Measurements from ENCODE around the gene SLC4A4.

The SLC4A4 gene

GRCh38 chr4:71338846-71339593 is at the start of gene SLC4A4:
SLC4A4 (plus strand) TSS chr4:71339020.
- no peak for DNase-seq

- DNase-seq: no peak
Measured at GRCh38 chr4:71290074-71290473, 48.7 kb upstream of the SLC4A4 start.

- no peak for DNase-seq
Measured at GRCh38 chr4:71290476-71290875, 48.3 kb upstream of the SLC4A4 start.

GRCh38 chr4:71292228-71292627 is 46.6 kb upstream of the SLC4A4 start:
- no peak for DNase-seq

GRCh38 chr4:71293705-71294104 is 45.1 kb upstream of the SLC4A4 start:
- DNase-seq: no peak

GRCh38 chr4:71294301-71294700 is 44.5 kb upstream of the SLC4A4 start:
- DNase-seq: no peak

GRCh38 chr4:71296945-71297344 is 41.9 kb upstream of the SLC4A4 start:
- no peak for DNase-seq

- no peak for DNase-seq
Measured at GRCh38 chr4:71300362-71300761, 38.5 kb upstream of the SLC4A4 start.

GRCh38 chr4:71300964-71301363 is 37.9 kb upstream of the SLC4A4 start:
- no peak for DNase-seq

GRCh38 chr4:71303287-71303686 is 35.5 kb upstream of the SLC4A4 start:
- no peak for DNase-seq

- DNase-seq: no peak
Measured at GRCh38 chr4:71303850-71304249, 35.0 kb upstream of the SLC4A4 start.

- DNase-seq: no peak
Measured at GRCh38 chr4:71304289-71304850, 34.5 kb upstream of the SLC4A4 start.

- DNase-seq: no peak
Measured at GRCh38 chr4:71307729-71308128, 31.1 kb upstream of the SLC4A4 start.

GRCh38 chr4:71322425-71322824 is 16.4 kb upstream of the SLC4A4 start:
- DNase-seq: no peak

GRCh38 chr4:71333368-71333767 is 5.5 kb upstream of the SLC4A4 start:
- DNase-seq: no peak

- no peak for DNase-seq
Measured at GRCh38 chr4:71333960-71334359, 4.9 kb upstream of the SLC4A4 start.

GRCh38 chr4:71334465-71334882 is 4.3 kb upstream of the SLC4A4 start:
- DNase-seq: no peak

GRCh38 chr4:71343670-71344466 is 5.0 kb downstream of the SLC4A4 start:
- DNase-seq: no peak

GRCh38 chr4:71346710-71347109 is 7.9 kb downstream of the SLC4A4 start:
- DNase-seq: no peak

- DNase-seq: no peak
Measured at GRCh38 chr4:71348586-71348985, 9.8 kb downstream of the SLC4A4 start.

- no peak for DNase-seq
Measured at GRCh38 chr4:71355045-71355444, 16.2 kb downstream of the SLC4A4 start.

- DNase-seq: no peak
Measured at GRCh38 chr4:71355971-71356370, 17.2 kb downstream of the SLC4A4 start.

- no peak for DNase-seq
Measured at GRCh38 chr4:71356924-71357663, 18.3 kb downstream of the SLC4A4 start.

Measured in activated CD4-positive, alpha-beta T cell treated with anti-CD3 and anti-CD28 coated beads, Interleukin-2, amount 50 U/mL, for 1 hour (primary cell).